Measurements from ENCODE around the gene NEAT1. TPM values are rescaled to one million over a fixed set of nuclear protein-coding genes. Genes with fewer than 3 reads are reported as not detected.
A peak's percentile ranks its signal among the peaks of the same experiment; 100 is the strongest.

The NEAT1 gene
- total RNA-seq, 4 donors from 2014 or later = 21.0 to 341 (median 183) TPM

DNA sequence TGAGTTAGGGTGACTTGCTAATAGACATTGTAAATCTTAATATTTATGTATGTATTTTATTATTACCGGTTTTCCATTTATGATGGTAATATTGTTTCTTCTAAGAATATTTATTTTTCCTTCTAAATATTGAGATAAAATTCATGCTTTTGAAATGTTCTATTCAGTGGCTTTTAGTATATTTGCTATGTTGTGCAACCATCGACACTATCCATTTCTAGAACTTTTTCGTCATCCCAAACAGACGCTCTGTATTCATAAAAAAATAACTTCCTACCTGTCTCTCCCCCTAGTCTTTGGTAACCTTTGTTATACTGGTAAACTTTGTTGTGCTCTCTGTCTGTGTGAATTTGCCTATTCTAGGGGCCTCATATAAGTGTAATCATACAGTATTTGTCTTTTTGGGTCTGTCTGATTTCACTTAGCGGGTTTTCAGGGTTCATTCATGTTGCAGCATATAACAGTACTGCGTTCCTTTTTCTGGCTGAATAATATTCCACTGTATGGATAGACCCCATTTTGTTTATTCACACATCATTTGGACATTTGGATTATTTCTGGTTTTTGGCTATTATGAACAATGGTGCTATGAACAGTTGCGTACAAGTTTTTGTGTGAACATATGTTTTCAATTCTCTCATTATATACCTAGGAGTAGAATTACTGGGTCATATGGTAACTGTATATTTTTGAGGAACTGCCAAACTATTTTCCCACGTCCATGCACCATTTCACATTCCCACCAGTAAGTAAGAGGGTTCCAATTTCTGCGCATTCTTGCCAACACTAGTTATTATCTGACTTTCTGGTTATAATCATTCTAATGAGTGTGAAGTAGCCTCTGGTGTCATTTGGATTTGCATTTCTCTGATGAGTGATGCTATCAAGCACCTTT is 15.9 kb downstream of the NEAT1 start:
- TF ChIP-seq, protein P1, sequence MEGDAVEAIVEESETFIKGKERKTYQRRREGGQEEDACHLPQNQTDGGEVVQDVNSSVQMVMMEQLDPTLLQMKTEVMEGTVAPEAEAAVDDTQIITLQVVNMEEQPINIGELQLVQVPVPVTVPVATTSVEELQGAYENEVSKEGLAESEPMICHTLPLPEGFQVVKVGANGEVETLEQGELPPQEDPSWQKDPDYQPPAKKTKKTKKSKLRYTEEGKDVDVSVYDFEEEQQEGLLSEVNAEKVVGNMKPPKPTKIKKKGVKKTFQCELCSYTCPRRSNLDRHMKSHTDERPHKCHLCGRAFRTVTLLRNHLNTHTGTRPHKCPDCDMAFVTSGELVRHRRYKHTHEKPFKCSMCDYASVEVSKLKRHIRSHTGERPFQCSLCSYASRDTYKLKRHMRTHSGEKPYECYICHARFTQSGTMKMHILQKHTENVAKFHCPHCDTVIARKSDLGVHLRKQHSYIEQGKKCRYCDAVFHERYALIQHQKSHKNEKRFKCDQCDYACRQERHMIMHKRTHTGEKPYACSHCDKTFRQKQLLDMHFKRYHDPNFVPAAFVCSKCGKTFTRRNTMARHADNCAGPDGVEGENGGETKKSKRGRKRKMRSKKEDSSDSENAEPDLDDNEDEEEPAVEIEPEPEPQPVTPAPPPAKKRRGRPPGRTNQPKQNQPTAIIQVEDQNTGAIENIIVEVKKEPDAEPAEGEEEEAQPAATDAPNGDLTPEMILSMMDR (IDR thresholded peaks at IDR 0.05) = no peak
- no peak for TF ChIP-seq POLR2A (IDR thresholded peaks at IDR 0.05)
- no peak for TF ChIP-seq EP300 (IDR thresholded peaks at IDR 0.05)
- TF ChIP-seq POLR2AphosphoS5 (IDR thresholded peaks at IDR 0.05) = no peak
- peaks cover 16 to 99% (median 52%) of the 10 kb centered on the region in 3 donors for H3K4me1 ChIP-seq
- no peaks in the 10 kb centered on the region for H3K9me3 ChIP-seq
- H3K27ac ChIP-seq = peak overlapping the region in 2 of 4 donors; percentile 62 to 74
- WGBS, 2 donors (ENCODE audit: low coverage in 1 of 2) = 82 to 83% methylated on average over 9 of the region's 9 CpGs
- no peaks in the 10 kb centered on the region for H3K27me3 ChIP-seq
- peaks cover 15 to 94% of the 10 kb centered on the region in 2 donors for H3K36me3 ChIP-seq
- H3K4me3 ChIP-seq = no peak overlapping the region
- ATAC-seq = no peak

DNA sequence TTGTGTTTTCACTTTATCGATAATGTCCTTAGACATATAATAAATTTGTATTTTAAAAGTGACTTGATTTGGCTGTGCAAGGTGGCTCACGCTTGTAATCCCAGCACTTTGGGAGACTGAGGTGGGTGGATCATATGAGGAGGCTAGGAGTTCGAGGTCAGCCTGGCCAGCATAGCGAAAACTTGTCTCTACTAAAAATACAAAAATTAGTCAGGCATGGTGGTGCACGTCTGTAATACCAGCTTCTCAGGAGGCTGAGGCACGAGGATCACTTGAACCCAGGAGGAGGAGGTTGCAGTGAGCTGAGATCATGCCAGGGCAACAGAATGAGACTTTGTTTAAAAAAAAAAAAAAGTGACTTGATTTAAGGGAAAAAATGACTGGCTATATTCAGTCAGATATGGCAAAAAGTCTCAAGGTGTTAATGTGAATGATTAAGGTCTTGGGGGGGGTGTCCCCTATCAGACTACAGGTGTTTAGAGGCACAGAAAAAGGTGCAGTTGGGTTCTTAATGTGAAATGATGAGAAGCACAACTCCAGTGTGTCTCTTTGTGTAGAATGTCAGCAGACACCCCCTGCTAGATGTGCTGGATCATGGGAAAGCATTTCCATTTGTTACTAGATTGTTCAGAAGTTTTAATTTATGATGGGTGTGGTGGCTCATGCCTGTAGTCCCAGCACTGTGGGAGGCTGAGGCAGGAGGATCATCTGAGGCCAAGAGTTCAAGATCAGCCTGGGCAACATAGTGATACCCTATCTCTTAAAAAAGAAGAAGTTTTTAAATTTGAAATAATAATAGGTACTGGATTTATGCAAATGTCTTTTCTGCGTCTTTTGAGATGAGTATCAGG is 17.0 kb downstream of the NEAT1 start:
- Histone ChIP-seq H3K27me3 (no peaks in the 10 kb centered on the region), H3K9me3 (no peaks in the 10 kb centered on the region), H3K36me3 (peaks cover 11 to 94% of the 10 kb centered on the region in 2 donors), H3K27ac (peak overlapping the region in 2 of 4 donors; percentile 62 to 74), H3K4me1 (peaks cover 9 to 99% (median 46%) of the 10 kb centered on the region in 3 donors), H3K4me3 (no peak overlapping the region)
- TF ChIP-seq POLR2A (IDR thresholded peaks at IDR 0.05) (no peak), POLR2AphosphoS5 (IDR thresholded peaks at IDR 0.05) (peak; percentile 3)
- ATAC-seq = no peak
- 71 to 75% methylated on average over 4 to 7 of the region's 7 CpGs for WGBS, 2 donors (ENCODE audit: low coverage in 1 of 2)

DNA sequence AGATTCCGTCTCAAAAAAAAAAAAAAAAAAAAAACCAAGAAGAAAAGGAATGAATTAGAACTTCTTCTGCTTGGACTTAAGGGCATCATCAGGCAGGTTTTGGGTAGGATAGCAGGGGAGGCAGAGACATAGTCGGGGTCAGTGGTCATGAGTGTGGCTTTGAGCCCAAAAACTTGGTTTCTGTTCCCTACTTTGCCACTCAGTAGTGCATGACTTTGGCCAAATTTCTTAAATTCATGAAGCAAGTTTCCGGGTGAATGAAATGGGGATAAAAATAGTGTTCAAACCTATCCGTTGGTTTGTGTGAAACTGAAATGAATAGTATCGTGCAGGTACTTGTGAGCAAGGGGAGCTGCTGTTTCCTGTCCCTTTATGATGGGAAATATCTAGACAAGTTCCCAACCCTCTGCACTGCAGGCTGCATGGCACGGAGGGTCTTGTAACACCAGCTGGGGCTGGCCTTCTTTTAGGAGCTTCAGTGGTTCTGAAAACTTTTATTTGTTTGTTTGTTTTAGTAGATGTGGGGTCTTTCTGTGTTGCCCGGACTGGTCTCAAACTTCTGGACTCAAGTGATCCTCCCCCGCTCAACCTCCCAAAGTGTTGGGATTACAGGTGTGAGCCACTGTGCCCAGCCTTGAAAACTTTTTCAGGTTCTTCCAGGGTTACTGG is 18.4 kb downstream of the NEAT1 start:
- Histone ChIP-seq H3K4me1 (peaks cover 4 to 99% (median 38%) of the 10 kb centered on the region in 3 donors), H3K36me3 (peaks cover 4 to 94% of the 10 kb centered on the region in 2 donors), H3K27ac (peak overlapping the region in 2 of 4 donors; percentile 62 to 74), H3K27me3 (no peaks in the 10 kb centered on the region), H3K9me3 (no peaks in the 10 kb centered on the region), H3K4me3 (no peak overlapping the region)
- ATAC-seq = no peak
- TF ChIP-seq POLR2AphosphoS5 (IDR thresholded peaks at IDR 0.05) (peak; percentile 49), EP300 (IDR thresholded peaks at IDR 0.05) (no peak), POLR2A (IDR thresholded peaks at IDR 0.05) (peak in 1 of 2 donors; percentile 9)
- TF ChIP-seq, protein P1 (IDR thresholded peaks at IDR 0.05) = no peak
- 56 to 74% methylated on average over 6 to 8 of the region's 8 CpGs for whole genome bisulfite sequencing, 2 donors (ENCODE audit: low coverage in 1 of 2)

GRCh38 chr11:65442842-65443331 is 20.3 kb downstream of the NEAT1 start:
- TF ChIP-seq POLR2AphosphoS5 (IDR thresholded peaks at IDR 0.05) (peak; percentile 54), POLR2A (IDR thresholded peaks at IDR 0.05) (no peak), EP300 (IDR thresholded peaks at IDR 0.05) (no peak)
- TF ChIP-seq, protein P1 (IDR thresholded peaks at IDR 0.05) = no peak
- peaks cover 4 to 89% of the 10 kb centered on the region in 2 donors for H3K36me3 ChIP-seq
- ATAC-seq = no peak
- peak overlapping the region in 3 of 4 donors; percentile 62 to 77 (median 74) for H3K27ac ChIP-seq
- H3K27me3 ChIP-seq = no peaks in the 10 kb centered on the region
- H3K4me3 ChIP-seq = no peak overlapping the region
- peaks cover 0 to 81% (median 27%) of the 10 kb centered on the region in 3 donors for H3K4me1 ChIP-seq
- 43% methylated on average over 6 to 9 of the region's 9 CpGs for WGBS, 2 donors (ENCODE audit: low coverage in 1 of 2)
- no peaks in the 10 kb centered on the region for H3K9me3 ChIP-seq

All from gastroesophageal sphincter (tissue), 4 donors.